ENCODE data around the gene TSPAN33.
A peak's percentile ranks its signal among the peaks of the same experiment; 100 is the strongest.
"Not testable (repeated sequence)": the region's sequence is repeated elsewhere in the genome, so short reads cannot be mapped to it uniquely, and the experiment has no call there.

TSPAN33 gene

DNA sequence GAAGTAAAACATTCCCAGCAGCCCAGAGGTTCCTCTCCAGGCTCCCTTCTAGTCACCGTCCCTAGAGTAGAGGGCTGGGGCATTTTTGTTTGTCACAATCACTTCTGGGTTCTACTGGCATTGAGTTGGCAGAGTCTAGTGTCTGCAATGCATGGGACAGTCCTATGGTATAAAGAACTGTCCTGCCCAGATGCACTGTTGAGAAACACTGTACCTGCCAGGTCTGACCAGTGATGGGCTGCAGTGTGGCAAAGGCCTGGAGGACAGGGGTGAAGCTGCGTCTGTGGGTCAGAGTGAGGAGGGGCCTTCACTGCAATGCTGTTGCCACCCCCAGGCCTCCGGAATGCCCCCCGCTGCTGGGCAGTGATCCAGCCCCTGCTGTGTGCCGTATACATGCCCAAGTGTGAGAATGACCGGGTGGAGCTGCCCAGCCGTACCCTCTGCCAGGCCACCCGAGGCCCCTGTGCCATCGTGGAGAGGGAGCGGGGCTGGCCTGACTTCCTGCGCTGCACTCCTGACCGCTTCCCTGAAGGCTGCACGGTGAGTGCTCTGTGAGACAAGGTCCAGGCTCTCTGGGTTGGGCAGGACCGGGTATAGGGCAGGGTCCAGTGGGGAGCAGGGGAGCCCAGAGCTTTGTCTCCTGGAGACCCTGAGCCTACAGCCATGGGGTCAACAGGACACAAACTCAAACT, 58.7 kb downstream of the TSPAN33 start:
- DNase-seq (no peak), ATAC-seq (no peak)
- H3K36me3 Mint-ChIP-seq (ENCODE audit: low read depth) = no peaks in the 10 kb centered on the region
- no peak overlapping the region for H3K4me3 Mint-ChIP-seq
- no peaks in the 10 kb centered on the region for H3K9me3 Mint-ChIP-seq
- H3K4me1 Mint-ChIP-seq = no peaks in the 10 kb centered on the region
- no peak overlapping the region for H3K27ac Mint-ChIP-seq
- H3K27me3 Mint-ChIP-seq = peaks cover 2% of the 10 kb centered on the region

DNA sequence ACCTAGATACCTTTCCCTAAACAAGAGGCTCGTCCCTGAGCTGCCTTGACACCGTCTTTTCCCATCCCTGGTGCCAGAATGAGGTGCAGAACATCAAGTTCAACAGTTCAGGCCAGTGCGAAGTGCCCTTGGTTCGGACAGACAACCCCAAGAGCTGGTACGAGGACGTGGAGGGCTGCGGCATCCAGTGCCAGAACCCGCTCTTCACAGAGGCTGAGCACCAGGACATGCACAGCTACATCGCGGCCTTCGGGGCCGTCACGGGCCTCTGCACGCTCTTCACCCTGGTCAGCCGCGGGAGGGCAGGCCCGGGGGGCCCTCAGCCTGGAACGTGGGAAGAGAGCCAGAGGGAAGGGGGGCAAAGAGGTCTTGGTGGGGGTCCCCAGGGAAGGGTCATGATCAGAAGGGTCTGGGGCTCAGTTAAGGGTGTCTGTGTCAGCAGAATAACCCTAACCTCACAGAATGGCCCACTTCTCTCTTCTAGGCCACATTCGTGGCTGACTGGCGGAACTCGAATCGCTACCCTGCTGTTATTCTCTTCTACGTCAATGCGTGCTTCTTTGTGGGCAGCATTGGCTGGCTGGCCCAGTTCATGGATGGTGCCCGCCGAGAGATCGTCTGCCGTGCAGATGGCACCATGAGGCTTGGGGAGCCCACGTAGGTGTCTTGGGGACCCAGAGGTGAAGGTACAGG, 60.8 kb downstream of the TSPAN33 start:
- Mint-ChIP-seq H3K4me1 (no peaks in the 10 kb centered on the region), H3K9me3 (no peaks in the 10 kb centered on the region), H3K36me3 (ENCODE audit: low read depth) (no peaks in the 10 kb centered on the region), H3K27ac (no peak overlapping the region), H3K27me3 (no peaks in the 10 kb centered on the region), H3K4me3 (no peak overlapping the region)
- no peak for DNase-seq
- no peak for ATAC-seq

DNA sequence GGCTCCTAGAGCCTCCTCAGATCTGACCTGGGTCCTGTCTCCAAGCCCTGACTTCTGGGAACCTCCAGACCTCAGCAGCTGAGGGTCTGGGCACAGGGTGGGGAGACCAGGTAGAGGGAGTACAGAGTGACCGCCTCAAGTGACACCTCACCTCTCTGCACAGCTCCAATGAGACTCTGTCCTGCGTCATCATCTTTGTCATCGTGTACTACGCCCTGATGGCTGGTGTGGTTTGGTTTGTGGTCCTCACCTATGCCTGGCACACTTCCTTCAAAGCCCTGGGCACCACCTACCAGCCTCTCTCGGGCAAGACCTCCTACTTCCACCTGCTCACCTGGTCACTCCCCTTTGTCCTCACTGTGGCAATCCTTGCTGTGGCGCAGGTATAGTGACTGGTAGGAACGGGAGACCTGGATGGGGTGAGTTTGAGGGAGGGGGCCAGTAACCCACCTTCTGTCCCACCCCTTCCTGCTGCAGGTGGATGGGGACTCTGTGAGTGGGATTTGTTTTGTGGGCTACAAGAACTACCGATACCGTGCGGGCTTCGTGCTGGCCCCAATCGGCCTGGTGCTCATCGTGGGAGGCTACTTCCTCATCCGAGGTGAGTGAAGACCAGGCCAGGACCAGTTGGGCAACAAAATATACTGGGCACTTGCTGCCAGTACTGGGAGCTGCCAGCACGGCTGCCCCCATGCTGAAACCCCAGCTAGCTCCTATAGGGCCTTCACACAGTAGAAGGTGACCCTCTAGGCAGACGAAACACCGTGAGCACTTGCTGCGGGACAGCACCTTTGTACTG, 61.7 kb downstream of the TSPAN33 start:
- no peak for DNase-seq

DNA sequence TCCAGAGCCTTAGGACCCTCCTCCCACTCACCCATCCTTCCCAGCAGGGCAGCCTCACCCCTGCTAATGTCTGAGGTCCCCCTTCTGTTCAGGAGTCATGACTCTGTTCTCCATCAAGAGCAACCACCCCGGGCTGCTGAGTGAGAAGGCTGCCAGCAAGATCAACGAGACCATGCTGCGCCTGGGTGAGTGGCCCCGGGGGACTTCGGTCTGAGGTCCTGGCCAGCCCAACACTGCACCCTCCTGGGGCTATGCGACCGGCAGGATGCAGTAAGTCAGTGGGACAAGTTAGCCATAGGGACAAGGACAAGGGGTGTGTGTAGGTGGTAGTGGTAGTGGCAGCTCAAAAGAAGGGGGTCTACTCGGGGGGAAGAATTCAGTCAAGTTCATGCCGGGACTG, 64.2 kb downstream of the TSPAN33 start:
- no peaks in the 10 kb centered on the region for H3K9me3 Mint-ChIP-seq
- H3K4me1 Mint-ChIP-seq = no peaks in the 10 kb centered on the region
- H3K27me3 Mint-ChIP-seq = no peaks in the 10 kb centered on the region
- ATAC-seq = no peak
- DNase-seq = no peak
- H3K4me3 Mint-ChIP-seq = no peak overlapping the region
- H3K36me3 Mint-ChIP-seq (ENCODE audit: low read depth) = no peaks in the 10 kb centered on the region
- H3K27ac Mint-ChIP-seq = no peak overlapping the region

More for the DNA sequence above, 61.7 kb downstream of the TSPAN33 start:
- no peaks in the 10 kb centered on the region for H3K36me3 Mint-ChIP-seq (ENCODE audit: low read depth)
- ATAC-seq = no peak
- H3K4me1 Mint-ChIP-seq = no peaks in the 10 kb centered on the region
- no peak overlapping the region for H3K27ac Mint-ChIP-seq
- H3K4me3 Mint-ChIP-seq = no peak overlapping the region
- no peaks in the 10 kb centered on the region for H3K9me3 Mint-ChIP-seq
- no peaks in the 10 kb centered on the region for H3K27me3 Mint-ChIP-seq

DNA sequence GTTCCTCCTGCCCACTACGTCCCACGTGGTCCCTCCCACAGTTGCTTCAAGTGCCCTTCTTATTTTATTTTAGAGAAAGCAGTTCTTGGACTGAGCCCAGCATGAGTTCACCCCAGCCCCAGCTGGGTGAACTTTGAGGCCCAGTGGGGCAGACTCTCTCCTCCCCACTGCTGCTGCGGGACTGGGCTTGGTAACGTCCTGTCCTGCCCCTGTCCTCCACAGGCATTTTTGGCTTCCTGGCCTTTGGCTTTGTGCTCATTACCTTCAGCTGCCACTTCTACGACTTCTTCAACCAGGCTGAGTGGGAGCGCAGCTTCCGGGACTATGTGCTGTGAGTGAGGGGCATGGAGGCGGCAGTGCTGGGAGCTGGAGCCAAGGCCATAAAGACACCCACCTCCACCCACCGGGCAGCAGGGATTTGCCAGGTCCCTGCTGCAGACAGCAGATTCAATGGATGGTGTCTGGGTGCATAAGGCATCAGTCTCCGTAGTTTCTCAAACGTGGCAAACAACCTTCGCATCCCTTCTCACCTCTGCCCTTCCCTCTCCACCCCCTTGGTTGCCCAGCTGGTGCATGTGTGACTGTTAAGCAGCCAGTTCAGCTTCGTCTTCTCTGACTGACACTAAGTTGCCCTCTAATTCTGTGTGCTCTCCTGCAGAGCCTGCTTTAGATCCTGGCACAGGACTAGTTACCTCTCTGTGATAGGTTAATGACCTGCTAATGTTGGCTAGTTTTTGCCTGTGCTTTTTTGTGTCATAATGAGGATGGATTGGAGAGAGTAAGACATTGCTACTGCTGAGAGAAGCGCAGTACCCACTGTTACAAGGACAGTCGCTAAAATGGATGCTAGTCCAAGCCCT, 64.8 kb downstream of the TSPAN33 start:
- no peaks in the 10 kb centered on the region for H3K27me3 Mint-ChIP-seq
- no peak overlapping the region for H3K27ac Mint-ChIP-seq

DNA sequence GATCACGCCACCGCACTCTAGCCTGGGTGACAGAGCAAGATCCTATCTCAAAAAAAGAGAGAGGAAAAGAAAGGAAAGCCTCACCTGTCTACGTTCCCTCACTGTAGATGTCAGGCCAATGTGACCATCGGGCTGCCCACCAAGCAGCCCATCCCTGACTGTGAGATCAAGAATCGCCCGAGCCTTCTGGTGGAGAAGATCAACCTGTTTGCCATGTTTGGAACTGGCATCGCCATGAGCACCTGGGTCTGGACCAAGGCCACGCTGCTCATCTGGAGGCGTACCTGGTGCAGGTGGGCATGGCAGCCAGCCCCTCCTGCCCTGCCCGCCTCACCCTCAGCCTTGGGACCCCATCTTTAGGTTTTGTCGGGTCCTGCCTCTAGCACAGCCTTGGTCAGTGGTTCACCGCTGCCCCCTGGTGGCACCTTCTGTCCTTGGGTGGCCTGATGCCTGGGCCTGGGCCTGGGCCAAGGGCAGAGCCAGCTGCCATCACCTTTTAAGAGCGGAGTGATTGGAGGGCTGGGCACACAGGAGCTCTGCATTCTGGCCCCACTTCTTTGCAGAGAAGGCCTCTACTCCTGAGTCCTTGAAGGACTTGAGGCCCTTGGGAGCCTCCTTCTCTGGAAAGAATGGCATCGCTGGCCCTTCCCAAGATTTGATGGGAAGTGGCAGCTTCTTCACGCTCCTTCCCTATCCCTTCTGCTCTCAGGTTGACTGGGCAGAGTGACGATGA, 65.9 kb downstream of the TSPAN33 start:
- Mint-ChIP-seq H3K4me1 (no peaks in the 10 kb centered on the region), H3K4me3 (no peak overlapping the region), H3K36me3 (ENCODE audit: low read depth) (no peaks in the 10 kb centered on the region), H3K9me3 (no peaks in the 10 kb centered on the region), H3K27me3 (no peaks in the 10 kb centered on the region), H3K27ac (no peak overlapping the region)
- DNase-seq (peak; percentile 83), ATAC-seq (peak; percentile 83)

More for the DNA sequence above, 64.8 kb downstream of the TSPAN33 start:
- Mint-ChIP-seq H3K4me1 (no peaks in the 10 kb centered on the region), H3K4me3 (no peak overlapping the region), H3K9me3 (no peaks in the 10 kb centered on the region), H3K36me3 (ENCODE audit: low read depth) (no peaks in the 10 kb centered on the region)
- ATAC-seq (no peak), DNase-seq (no peak)

DNA sequence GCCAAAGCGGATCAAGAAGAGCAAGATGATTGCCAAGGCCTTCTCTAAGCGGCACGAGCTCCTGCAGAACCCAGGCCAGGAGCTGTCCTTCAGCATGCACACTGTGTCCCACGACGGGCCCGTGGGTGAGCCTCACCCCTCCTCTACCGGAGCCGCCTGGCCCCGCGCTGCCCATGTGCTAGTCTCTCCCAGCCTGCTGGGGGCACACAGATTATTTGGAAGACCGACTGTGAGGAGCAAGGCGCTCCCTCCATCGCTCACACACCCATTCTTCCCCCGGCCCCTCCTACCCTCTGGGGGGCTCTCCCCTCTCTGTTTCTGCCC, 66.4 kb downstream of the TSPAN33 start:
- Mint-ChIP-seq H3K27ac (no peak overlapping the region), H3K36me3 (ENCODE audit: low read depth) (no peaks in the 10 kb centered on the region), H3K9me3 (no peaks in the 10 kb centered on the region), H3K27me3 (no peaks in the 10 kb centered on the region), H3K4me3 (no peak overlapping the region), H3K4me1 (no peaks in the 10 kb centered on the region)
- ATAC-seq = no peak
- DNase-seq = no peak

DNA sequence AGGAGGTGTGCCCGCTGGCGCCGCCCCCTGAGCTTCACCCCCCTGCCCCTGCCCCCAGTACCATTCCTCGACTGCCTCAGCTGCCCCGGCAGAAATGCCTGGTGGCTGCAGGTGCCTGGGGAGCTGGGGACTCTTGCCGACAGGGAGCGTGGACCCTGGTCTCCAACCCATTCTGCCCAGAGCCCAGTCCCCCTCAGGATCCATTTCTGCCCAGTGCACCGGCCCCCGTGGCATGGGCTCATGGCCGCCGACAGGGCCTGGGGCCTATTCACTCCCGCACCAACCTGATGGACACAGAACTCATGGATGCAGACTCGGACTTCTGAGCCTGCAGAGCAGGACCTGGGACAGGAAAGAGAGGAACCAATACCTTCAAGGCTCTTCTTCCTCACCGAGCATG, 67.6 kb downstream of the TSPAN33 start:
- H3K27ac Mint-ChIP-seq = no peak overlapping the region
- no peaks in the 10 kb centered on the region for H3K36me3 Mint-ChIP-seq (ENCODE audit: low read depth)
- DNase-seq = no peak
- H3K9me3 Mint-ChIP-seq = no peaks in the 10 kb centered on the region
- no peak for ATAC-seq
- H3K4me1 Mint-ChIP-seq = no peaks in the 10 kb centered on the region
- H3K4me3 Mint-ChIP-seq = no peak overlapping the region
- no peaks in the 10 kb centered on the region for H3K27me3 Mint-ChIP-seq

DNA sequence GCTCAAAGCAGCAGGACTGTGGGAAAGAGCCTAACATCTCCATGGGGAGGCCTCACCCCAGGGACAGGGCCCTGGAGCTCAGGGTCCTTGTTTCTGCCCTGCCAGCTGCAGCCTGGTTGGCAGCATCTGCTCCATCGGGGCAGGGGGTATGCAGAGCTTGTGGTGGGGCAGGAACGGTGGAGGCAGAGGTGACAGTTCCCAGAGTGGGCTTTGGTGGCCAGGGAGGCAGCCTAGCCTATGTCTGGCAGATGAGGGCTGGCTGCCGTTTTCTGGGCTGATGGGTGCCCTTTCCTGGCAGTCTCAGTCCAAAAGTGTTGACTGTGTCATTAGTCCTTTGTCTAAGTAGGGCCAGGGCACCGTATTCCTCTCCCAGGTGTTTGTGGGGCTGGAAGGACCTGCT, 68.1 kb downstream of the TSPAN33 start:
- no peak overlapping the region for H3K4me3 Mint-ChIP-seq
- no peaks in the 10 kb centered on the region for H3K27me3 Mint-ChIP-seq
- no peaks in the 10 kb centered on the region for H3K36me3 Mint-ChIP-seq (ENCODE audit: low read depth)
- no peaks in the 10 kb centered on the region for H3K9me3 Mint-ChIP-seq
- H3K27ac Mint-ChIP-seq = no peak overlapping the region
- DNase-seq = no peak
- no peaks in the 10 kb centered on the region for H3K4me1 Mint-ChIP-seq
- ATAC-seq = no peak

DNA sequence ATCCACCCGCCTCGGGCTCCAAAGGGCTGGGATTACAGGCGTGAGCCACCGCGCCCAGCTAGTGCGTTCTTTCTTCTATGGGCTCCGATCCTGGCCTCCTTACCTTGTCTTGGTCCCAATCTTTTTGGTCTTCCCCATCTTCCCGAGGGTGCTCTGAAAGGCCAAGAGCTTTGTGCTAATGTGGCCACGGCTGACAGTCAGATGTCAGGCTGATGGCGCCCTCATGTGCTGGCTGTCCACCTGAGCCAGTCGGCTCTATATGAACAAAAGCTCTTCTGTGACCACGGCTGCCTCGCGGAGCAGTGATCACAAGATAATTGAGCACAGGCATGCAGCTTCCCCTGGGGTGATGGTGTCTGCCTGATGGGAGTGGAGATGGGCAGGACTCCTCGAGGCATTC, 69.3 kb downstream of the TSPAN33 start:
- Mint-ChIP-seq H3K36me3 (ENCODE audit: low read depth) (no peaks in the 10 kb centered on the region), H3K4me3 (no peak overlapping the region), H3K27ac (no peak overlapping the region), H3K27me3 (peaks cover 3% of the 10 kb centered on the region), H3K4me1 (no peaks in the 10 kb centered on the region), H3K9me3 (no peaks in the 10 kb centered on the region)
- no peak for ATAC-seq
- DNase-seq = no peak

DNA sequence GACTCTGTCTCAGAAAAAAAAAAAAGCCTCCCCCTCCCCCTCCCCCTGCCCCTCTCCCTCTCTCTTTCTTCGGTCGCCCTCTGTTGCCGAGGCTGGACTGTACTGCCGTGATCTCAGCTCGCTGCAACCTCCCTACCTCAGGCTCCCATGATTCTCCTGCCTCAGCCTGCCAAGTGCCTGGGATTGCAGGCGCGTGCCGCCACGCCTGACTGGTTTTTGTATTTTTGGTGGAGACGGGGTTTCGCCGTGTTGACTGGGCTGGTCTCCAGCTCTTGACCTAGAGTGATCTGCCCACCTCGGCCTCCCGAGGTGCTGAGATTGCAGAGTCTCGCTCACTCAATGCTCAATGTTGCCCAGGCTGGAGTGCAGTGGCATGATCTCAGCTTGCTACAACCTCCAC, 71.2 kb downstream of the TSPAN33 start:
- H3K4me1 Mint-ChIP-seq; H3K36me3 Mint-ChIP-seq (ENCODE audit: low read depth); DNase-seq; H3K27ac Mint-ChIP-seq; H3K9me3 Mint-ChIP-seq; H3K4me3 Mint-ChIP-seq; H3K27me3 Mint-ChIP-seq; ATAC-seq: not testable (repeated sequence)

DNA sequence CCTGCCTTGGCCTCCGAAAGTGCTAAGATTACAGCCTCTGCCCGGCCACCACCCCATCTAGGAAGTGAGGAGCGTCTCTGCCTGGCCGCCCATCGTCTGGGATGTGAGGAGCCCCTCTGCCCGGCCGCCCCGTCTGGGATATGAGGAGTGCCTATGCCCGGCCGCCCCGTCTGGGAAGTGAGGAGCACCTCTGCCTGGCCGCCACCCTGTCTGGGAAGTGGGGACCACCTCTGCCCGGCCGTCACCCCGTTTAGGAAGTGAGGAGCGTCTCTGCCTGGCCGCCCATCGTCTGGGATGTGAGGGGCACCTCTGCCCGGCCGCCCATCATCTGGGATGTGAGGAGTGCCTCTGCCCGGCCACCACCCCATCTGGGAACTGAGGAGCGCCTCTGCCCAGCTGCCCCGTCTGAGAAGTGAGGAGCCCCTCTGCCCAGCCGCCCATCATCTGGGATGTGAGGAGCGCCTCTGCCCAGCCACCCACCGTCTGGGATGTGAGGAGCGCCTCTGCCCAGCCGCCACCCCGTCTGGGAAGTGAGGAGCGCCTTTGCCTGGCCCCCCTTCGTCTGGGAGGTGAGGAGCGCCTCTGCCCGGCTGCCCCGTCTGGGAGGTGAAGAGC, 71.7 kb downstream of the TSPAN33 start:
- H3K27ac Mint-ChIP-seq; H3K36me3 Mint-ChIP-seq (ENCODE audit: low read depth); H3K4me3 Mint-ChIP-seq; H3K4me1 Mint-ChIP-seq; H3K9me3 Mint-ChIP-seq; ATAC-seq; H3K27me3 Mint-ChIP-seq; DNase-seq: not testable (repeated sequence)

DNA sequence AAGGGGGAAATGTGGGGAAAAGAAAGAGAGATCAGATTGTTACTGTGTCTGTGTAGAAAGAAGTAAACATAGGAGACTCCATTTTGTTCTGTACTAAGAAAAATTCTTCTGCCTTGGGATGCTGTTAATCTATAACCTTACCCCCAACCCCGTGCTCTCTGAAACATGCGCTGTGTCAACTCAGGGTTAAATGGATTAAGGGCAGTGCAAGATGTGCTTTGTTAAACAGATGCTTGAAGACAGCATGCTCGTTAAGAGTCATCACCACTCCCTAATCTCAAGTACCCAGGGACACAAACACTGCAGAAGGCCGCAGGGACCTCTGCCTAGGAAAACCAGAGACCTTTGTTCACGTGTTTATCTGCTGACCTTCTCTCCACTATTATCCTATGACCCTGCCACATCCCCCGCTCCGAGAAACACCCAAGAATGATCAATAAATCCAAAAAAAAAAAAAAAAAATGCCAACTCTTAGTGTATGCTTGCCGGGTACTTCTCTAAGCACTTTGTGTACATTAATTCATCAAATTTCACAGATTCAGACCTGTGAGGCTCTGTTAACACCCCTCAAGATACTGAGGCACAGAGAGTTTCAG, 72.4 kb downstream of the TSPAN33 start:
- not testable (repeated sequence) for H3K9me3 Mint-ChIP-seq; H3K27me3 Mint-ChIP-seq; ATAC-seq; H3K27ac Mint-ChIP-seq; H3K36me3 Mint-ChIP-seq (ENCODE audit: low read depth); H3K4me1 Mint-ChIP-seq; DNase-seq; H3K4me3 Mint-ChIP-seq

Data from activated naive CD8-positive, alpha-beta T cell treated with anti-CD3 and anti-CD28 coated beads, Interleukin-2, amount 50 U/mL, for 24 hours (primary cell).